Activated CD8-positive, alpha-beta memory T cell treated with anti-CD3 and anti-CD28 coated beads, Interleukin-2, amount 10 ng/mL, durations not matched to agents 7 days and 5 days (primary cell): ENCODE data around the gene CYP2F1. TPM values are rescaled to one million over a fixed set of nuclear protein-coding genes. Genes with fewer than 3 reads are reported as not detected.
"Not testable (repeated sequence)": the region's sequence is repeated elsewhere in the genome, so short reads cannot be mapped to it uniquely, and the experiment has no call there.

Experiments
- ATAC-seq: fragments of 150-1000 bp; cut with Tn5 transposase; one replicate; pipeline ENCODE4 v1.10.0; 2021; ENCODE audit warnings: moderate library complexity
- CTCF ChIA-PET: fragments of 350-600 bp; sonication (Branson Sonifier 250); formaldehyde crosslinking; loops from one replicate; lab custom pipeline; 2021; ENCODE audit warnings: antibody characterized with exemption; lab: Charles Lee
- DNase-seq: peaks from one replicate; pipeline ENCODE4 v3.0.0-alpha.2; 2020
- H3K27ac Mint-ChIP-seq: one replicate; pipeline ENCODE4 v1.8.0; 2021; ENCODE audit warnings: mild to moderate bottlenecking, mixed read lengths
- H3K27me3 Mint-ChIP-seq: one replicate; pipeline ENCODE4 v1.8.0; 2021; ENCODE audit warnings: mixed read lengths
- H3K36me3 Mint-ChIP-seq: one replicate; pipeline ENCODE4 v1.8.0; 2021; ENCODE audit warnings: mild to moderate bottlenecking, mixed read lengths
- H3K4me1 Mint-ChIP-seq: one replicate; pipeline ENCODE4 v1.8.0; 2021; ENCODE audit warnings: mixed read lengths
- H3K4me3 Mint-ChIP-seq: one replicate; pipeline ENCODE4 v1.8.0; 2021; ENCODE audit warnings: mild to moderate bottlenecking, moderate library complexity, mixed read lengths
- H3K9me3 Mint-ChIP-seq: one replicate; pipeline ENCODE4 v1.8.0; 2022; ENCODE audit warnings: low read depth, mixed read lengths
- total RNA-seq, 2 experiments: library from RNA; stranded (reverse); gene quantifications; one replicate each; pipeline ENCODE4 v1.2.3, GENCODE V29; 2021

The CYP2F1 gene
- total RNA-seq, 2 experiments from 2014 or later = not detected

GRCh38 chr19:41134616-41135015 is 20.4 kb downstream of the CYP2F1 start:
- no peaks in the 10 kb centered on the region for H3K36me3 Mint-ChIP-seq
- DNase-seq (no peak), ATAC-seq (no peak)
- no peak overlapping the region for H3K27ac Mint-ChIP-seq
- H3K4me3 Mint-ChIP-seq = peak overlapping the region; percentile 38
- H3K4me1 Mint-ChIP-seq = peaks cover 8% of the 10 kb centered on the region
- no peaks in the 10 kb centered on the region for H3K9me3 Mint-ChIP-seq
- CTCF ChIA-PET = no interaction called here
- peaks cover 36% of the 10 kb centered on the region for H3K27me3 Mint-ChIP-seq

GRCh38 chr19:41135390-41136384 is 21.5 kb downstream of the CYP2F1 start:
- DNase-seq (peak; percentile 48), ATAC-seq (peak; percentile 97)
- H3K4me1 Mint-ChIP-seq, H3K9me3 Mint-ChIP-seq, CTCF ChIA-PET, H3K36me3 Mint-ChIP-seq: not testable (repeated sequence)
- Mint-ChIP-seq H3K27me3 (peaks cover 34% of the 10 kb centered on the region), H3K4me3 (peak overlapping the region; percentile 79), H3K27ac (peak overlapping the region; percentile 66)

DNA sequence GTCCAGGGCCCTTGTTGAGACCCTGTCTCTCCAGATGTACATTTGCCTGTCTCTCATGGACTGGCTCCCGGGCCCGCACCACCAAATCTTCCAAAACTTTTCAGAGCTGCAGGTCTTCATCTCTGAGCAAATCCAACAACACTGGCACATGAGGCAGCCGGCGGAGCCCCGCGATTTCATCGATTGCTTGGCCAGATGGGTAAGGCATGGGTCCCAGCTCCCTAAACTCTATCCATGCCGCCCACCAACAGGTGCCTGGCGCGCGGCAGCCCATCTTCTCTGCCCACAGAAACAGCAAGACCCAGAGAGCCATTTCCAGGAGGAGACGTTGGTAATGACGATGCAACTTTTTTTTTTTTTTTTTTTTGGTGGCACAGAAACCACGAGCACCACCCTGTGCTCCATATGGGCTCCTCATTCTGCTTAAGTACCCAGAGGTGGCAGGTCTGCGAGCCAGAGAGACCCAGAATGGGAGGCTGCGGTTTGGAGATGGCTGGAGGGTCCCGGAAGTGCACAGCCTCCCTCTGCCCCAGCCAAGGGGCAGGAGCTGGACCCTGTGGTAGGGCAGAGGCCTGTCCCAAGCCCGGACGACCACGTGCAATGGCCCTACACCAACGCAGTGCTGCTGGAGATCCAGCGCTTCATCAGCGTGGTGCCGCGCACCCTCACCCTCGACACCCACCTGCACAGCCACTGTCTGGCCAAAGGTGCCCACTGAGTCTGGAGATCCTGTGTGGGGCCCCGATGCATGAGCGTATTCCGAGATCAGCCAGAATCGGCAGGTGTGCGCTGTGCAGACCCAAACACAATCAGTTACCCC is 22.6 kb downstream of the CYP2F1 start:
- no peak for ATAC-seq
- Mint-ChIP-seq H3K36me3 (no peaks in the 10 kb centered on the region), H3K27me3 (peaks cover 26% of the 10 kb centered on the region), H3K4me1 (peaks cover 8% of the 10 kb centered on the region), H3K4me3 (no peak overlapping the region), H3K9me3 (no peaks in the 10 kb centered on the region), H3K27ac (no peak overlapping the region)
- no peak for DNase-seq
- CTCF ChIA-PET = interaction anchor here (0.7 to 0.9 kb wide), 2 partner anchors 126 to 182 kb away, joined by 3 to 4 read pairs; no protein-coding TSS in a partner anchor

GRCh38 chr19:41144403-41144802 is 30.2 kb downstream of the CYP2F1 start:
- peak; percentile 92 for ATAC-seq
- H3K9me3 Mint-ChIP-seq = no peaks in the 10 kb centered on the region
- H3K4me3 Mint-ChIP-seq = no peak overlapping the region
- CTCF ChIA-PET = interaction anchor here (0.6 to 2.1 kb wide), 20 partner anchors 12 to 484 kb away, joined by 3 to 12 read pairs (median 5); partner anchors contain the start of gene CCDC97
- no peaks in the 10 kb centered on the region for H3K4me1 Mint-ChIP-seq
- peak; percentile 92 for DNase-seq
- peaks cover 14% of the 10 kb centered on the region for H3K27me3 Mint-ChIP-seq
- no peak overlapping the region for H3K27ac Mint-ChIP-seq
- no peaks in the 10 kb centered on the region for H3K36me3 Mint-ChIP-seq

DNA sequence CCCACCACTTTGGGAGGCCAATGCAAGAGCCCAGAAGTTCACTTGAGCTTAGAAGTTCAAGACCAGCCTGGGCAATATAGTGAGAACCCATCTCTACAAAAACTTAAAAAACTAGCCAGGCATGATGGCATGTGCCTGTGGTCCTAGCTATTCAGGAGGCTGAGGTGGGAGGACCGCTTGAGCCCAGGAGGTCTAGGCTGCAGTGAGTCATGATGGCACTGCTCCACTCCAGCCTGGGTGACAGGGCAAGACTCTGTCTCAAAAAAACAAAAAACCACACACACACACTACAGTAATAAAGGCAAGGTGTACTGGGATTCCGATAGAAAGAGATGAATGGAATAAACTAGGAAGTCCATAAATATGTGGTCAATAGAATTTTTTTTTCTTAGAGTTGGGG is 35.6 kb downstream of the CYP2F1 start:
- Mint-ChIP-seq H3K36me3 (no peaks in the 10 kb centered on the region), H3K27ac (no peak overlapping the region), H3K4me3 (no peak overlapping the region), H3K4me1 (no peaks in the 10 kb centered on the region), H3K9me3 (no peaks in the 10 kb centered on the region), H3K27me3 (peaks cover 10% of the 10 kb centered on the region)
- CTCF ChIA-PET = no interaction called here
- no peak for ATAC-seq
- DNase-seq = no peak

- CTCF ChIA-PET, H3K4me1 Mint-ChIP-seq, H3K4me3 Mint-ChIP-seq, ATAC-seq, H3K36me3 Mint-ChIP-seq, H3K9me3 Mint-ChIP-seq, DNase-seq, H3K27ac Mint-ChIP-seq: not testable (repeated sequence)
- H3K27me3 Mint-ChIP-seq = peaks cover 10% of the 10 kb centered on the region
Observed at GRCh38 chr19:41150986-41151385, 36.8 kb downstream of the CYP2F1 start.

- no peak for DNase-seq
- no peak overlapping the region for H3K27ac Mint-ChIP-seq
- no peaks in the 10 kb centered on the region for H3K4me1 Mint-ChIP-seq
- CTCF ChIA-PET = no interaction called here
- no peaks in the 10 kb centered on the region for H3K9me3 Mint-ChIP-seq
- H3K4me3 Mint-ChIP-seq = no peak overlapping the region
- ATAC-seq = no peak
- H3K27me3 Mint-ChIP-seq = peaks cover 7% of the 10 kb centered on the region
- H3K36me3 Mint-ChIP-seq = no peaks in the 10 kb centered on the region
Observed at GRCh38 chr19:41154060-41154459, 39.8 kb downstream of the CYP2F1 start.

GRCh38 chr19:41156207-41156606 is 42.0 kb downstream of the CYP2F1 start:
- Mint-ChIP-seq H3K9me3 (no peaks in the 10 kb centered on the region), H3K4me3 (no peak overlapping the region), H3K4me1 (no peaks in the 10 kb centered on the region), H3K36me3 (no peaks in the 10 kb centered on the region), H3K27ac (no peak overlapping the region), H3K27me3 (peaks cover 7% of the 10 kb centered on the region)
- CTCF ChIA-PET = interaction anchor here (1.1 kb wide), 1 partner anchor 12 kb away, joined by 3 read pairs; no protein-coding TSS in a partner anchor
- DNase-seq = no peak
- ATAC-seq = no peak

- peaks cover 7% of the 10 kb centered on the region for H3K27me3 Mint-ChIP-seq
- CTCF ChIA-PET = interaction anchor here (2.3 kb wide), 1 partner anchor 15 kb away, joined by 6 read pairs; no protein-coding TSS in a partner anchor
- ATAC-seq = no peak
Observed at GRCh38 chr19:41159881-41160280, 45.6 kb downstream of the CYP2F1 start.

DNA sequence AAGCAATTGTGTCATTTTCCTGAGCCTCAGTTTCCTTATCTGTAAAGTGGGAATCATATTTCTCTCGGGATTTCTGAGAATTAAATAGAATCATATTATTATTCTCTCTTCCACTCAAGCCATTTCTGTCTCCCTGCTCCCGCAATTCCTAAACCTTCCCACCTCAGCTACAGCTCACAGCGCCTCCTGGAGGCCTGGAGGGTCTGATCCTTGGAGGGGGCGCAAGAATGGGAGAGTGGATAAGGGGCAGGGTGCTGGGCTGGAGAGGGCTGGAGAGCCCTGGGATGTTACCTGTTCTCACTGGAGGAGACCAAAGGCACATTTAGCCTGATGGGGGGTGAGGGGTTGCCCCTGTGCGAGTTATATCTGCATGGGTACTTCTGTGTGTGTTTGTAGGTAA is 47.7 kb downstream of the CYP2F1 start:
- Mint-ChIP-seq H3K36me3 (no peaks in the 10 kb centered on the region), H3K27ac (no peak overlapping the region), H3K4me3 (no peak overlapping the region), H3K27me3 (peaks cover 4% of the 10 kb centered on the region), H3K4me1 (no peaks in the 10 kb centered on the region), H3K9me3 (no peaks in the 10 kb centered on the region)
- no peak for DNase-seq
- no peak for ATAC-seq
- CTCF ChIA-PET = no interaction called here

More at GRCh38 chr19:41159881-41160280, 45.6 kb downstream of the CYP2F1 start:
- Mint-ChIP-seq H3K36me3 (no peaks in the 10 kb centered on the region), H3K4me3 (no peak overlapping the region), H3K27ac (no peak overlapping the region), H3K4me1 (no peaks in the 10 kb centered on the region), H3K9me3 (no peaks in the 10 kb centered on the region)
- DNase-seq = no peak

GRCh38 chr19:41166944-41167804 is 52.9 kb downstream of the CYP2F1 start:
- CTCF ChIA-PET = interaction anchor here (0.5 kb wide), 1 partner anchor 22 kb away, joined by 3 read pairs; no protein-coding TSS in a partner anchor
- Mint-ChIP-seq H3K4me1 (no peaks in the 10 kb centered on the region), H3K27ac (no peak overlapping the region), H3K36me3 (no peaks in the 10 kb centered on the region), H3K4me3 (no peak overlapping the region), H3K27me3 (peaks cover 3% of the 10 kb centered on the region), H3K9me3 (no peaks in the 10 kb centered on the region)
- DNase-seq = no peak
- no peak for ATAC-seq

DNA sequence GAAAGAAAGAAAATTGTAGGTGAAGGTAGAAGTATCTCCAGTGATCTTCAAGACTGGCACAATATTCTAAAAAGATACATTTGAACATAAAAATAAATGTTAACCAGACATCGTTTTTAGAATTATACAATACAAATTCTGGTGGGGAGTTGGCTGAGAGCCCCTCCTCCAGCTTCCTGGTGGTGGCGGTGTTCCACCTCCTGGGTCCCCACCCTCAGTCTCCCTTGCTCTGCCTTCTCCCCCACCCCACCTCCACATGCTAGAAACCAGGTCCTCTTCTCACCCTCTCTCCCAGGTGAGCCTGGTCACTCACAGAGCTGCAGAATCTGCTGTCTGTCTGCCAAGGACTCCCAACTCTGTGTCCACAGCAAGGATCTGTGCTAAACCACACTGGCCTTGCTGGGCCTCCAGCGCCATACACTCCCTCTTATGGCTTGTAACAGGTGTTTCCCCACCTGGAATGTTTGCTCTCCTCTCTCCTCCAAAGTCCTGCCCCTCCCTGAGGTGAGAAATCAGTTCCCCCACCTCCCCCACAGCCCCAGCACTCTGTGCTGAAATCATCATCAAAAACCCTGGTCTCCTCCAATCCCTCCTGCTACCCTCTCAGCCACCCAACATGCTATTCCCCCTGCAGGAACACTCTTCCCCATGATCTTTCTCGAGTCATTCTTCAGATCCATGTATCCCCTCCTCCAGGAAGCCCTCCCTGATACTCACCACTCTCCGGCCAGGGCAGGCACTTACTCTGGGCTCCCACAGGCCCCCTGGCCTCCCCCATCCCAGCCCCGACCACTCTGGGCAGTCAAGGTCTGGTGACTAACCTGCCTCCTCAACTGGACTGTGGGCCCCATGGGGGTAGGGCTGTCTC is 58.3 kb downstream of the CYP2F1 start:
- ATAC-seq (no peak), DNase-seq (no peak)
- H3K36me3 Mint-ChIP-seq = no peaks in the 10 kb centered on the region
- peaks cover 6% of the 10 kb centered on the region for H3K4me1 Mint-ChIP-seq
- H3K4me3 Mint-ChIP-seq = no peak overlapping the region
- H3K27ac Mint-ChIP-seq = no peak overlapping the region
- no peaks in the 10 kb centered on the region for H3K9me3 Mint-ChIP-seq
- H3K27me3 Mint-ChIP-seq = peaks cover 3% of the 10 kb centered on the region
- CTCF ChIA-PET = no interaction called here
